Stimulated activated CD8-positive, alpha-beta memory T cell treated with anti-CD3 and anti-CD28 coated beads, Interleukin-12 subunit alpha, Interleukin-12 subunit beta, amount 100 ng/mL, for 1 hour (primary cell): ENCODE measurements around the gene NPR2.

ENCODE experiments used
- DNase-seq: peaks from one replicate; pipeline ENCODE4 v3.0.0-alpha.2; 2020; ENCODE audit warnings: low read depth

NPR2 gene

GRCh38 chr9:35858458-35858857, 67.1 kb downstream of the NPR2 start:
- no peak for DNase-seq
